ENCODE results near the gene FZR1. TPM values are rescaled to one million over a fixed set of nuclear protein-coding genes. Genes with fewer than 3 reads are reported as not detected.

FZR1 gene
- total and polyA plus RNA-seq, 9 donors = 3.9 to 54.9 (median 44.6) TPM

DNA sequence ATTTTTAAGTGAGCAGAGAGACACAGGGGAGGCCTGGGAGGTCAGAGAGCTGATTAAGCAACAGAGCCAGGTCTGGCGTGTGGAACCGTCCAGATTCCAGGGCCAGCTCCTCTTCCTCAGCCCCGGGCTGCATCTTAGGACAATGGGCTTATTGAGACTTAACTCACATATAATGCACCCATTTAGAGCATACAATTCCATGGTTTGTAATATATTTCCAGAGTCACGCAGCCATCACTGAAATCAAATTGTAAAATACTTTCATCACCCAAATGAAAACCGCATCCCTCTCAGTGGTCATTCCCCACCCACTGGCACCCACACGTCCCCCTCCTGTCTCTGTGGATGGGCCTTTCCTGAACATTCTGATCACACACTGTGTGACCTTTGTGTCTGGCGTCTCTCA is 64.5 kb downstream of the FZR1 start:
- intact Hi-C loops (cut with DNase I) = no loop called here
- H3K4me1 ChIP-seq (ENCODE audit: insufficient read depth) = peaks cover 7% of the 10 kb centered on the region
- TF ChIP-seq EP300 (IDR thresholded peaks at IDR 0.05) (no peak), POLR2A (IDR thresholded peaks at IDR 0.05) (no peak)
- TF ChIP-seq, protein P1, sequence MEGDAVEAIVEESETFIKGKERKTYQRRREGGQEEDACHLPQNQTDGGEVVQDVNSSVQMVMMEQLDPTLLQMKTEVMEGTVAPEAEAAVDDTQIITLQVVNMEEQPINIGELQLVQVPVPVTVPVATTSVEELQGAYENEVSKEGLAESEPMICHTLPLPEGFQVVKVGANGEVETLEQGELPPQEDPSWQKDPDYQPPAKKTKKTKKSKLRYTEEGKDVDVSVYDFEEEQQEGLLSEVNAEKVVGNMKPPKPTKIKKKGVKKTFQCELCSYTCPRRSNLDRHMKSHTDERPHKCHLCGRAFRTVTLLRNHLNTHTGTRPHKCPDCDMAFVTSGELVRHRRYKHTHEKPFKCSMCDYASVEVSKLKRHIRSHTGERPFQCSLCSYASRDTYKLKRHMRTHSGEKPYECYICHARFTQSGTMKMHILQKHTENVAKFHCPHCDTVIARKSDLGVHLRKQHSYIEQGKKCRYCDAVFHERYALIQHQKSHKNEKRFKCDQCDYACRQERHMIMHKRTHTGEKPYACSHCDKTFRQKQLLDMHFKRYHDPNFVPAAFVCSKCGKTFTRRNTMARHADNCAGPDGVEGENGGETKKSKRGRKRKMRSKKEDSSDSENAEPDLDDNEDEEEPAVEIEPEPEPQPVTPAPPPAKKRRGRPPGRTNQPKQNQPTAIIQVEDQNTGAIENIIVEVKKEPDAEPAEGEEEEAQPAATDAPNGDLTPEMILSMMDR (IDR thresholded peaks at IDR 0.05) = no peak
- H3K4me3 ChIP-seq = no peak overlapping the region
- no peak for DNase-seq
- 82 to 89% (median 84%) methylated on average over 7 of the region's 7 CpGs for WGBS, 3 donors
- no peaks in the 10 kb centered on the region for H3K9me3 ChIP-seq
- H3K36me3 ChIP-seq = no peaks in the 10 kb centered on the region
- no peaks in the 10 kb centered on the region for H3K27me3 ChIP-seq
- H3K27ac ChIP-seq = no peak overlapping the region

GRCh38 chr19:3572132-3572854 is 66.2 kb downstream of the FZR1 start:
- TF ChIP-seq EP300 (IDR thresholded peaks at IDR 0.05) (no peak), POLR2A (IDR thresholded peaks at IDR 0.05) (no peak)
- TF ChIP-seq, protein P1 (IDR thresholded peaks at IDR 0.05) = no peak
- no peaks in the 10 kb centered on the region for H3K36me3 ChIP-seq
- WGBS, 3 donors = 1 to 2% (median 1%) methylated on average over 26 to 48 of the region's 48 CpGs
- H3K27ac ChIP-seq = no peak overlapping the region
- H3K27me3 ChIP-seq = no peaks in the 10 kb centered on the region
- DNase-seq = peak; percentile 99
- intact Hi-C loops (cut with DNase I) = no loop called here
- peaks cover 12% of the 10 kb centered on the region for H3K4me1 ChIP-seq (ENCODE audit: insufficient read depth)
- no peaks in the 10 kb centered on the region for H3K9me3 ChIP-seq
- H3K4me3 ChIP-seq = peak overlapping the region; percentile 36

DNA sequence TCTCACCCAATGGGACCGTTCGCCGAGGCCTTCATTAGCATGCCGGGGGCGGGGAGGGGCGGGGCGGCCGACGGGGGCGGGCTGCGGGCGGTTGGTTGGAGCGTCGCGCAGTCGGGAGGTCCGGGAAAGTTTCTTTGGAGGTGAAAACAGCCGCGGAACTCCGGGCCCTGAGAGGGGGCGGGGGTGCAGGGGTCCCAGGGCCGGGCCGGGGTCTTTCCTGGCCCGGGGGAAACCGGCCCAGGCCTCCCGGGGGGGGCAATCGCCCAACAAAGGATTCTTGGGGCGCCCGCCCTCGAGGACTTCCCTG is 66.7 kb downstream of the FZR1 start, which contains the start of gene HMG20B:
HMG20B (plus strand) TSS at position 90 of the 307 bp plus-strand sequence. CDS start 366 bp downstream, outside the sequence.
- Histone ChIP-seq H3K9me3 (no peaks in the 10 kb centered on the region), H3K4me1 (ENCODE audit: insufficient read depth) (peaks cover 12% of the 10 kb centered on the region), H3K36me3 (no peaks in the 10 kb centered on the region), H3K27ac (peak within 1 kb of the TSS in 1 of 2 donors; percentile 35), H3K4me3 (peak within 1 kb of the TSS; percentile 92), H3K27me3 (no peaks in the 10 kb centered on the region)
- 0 to 2% (median 1%) methylated on average over 10 to 30 of the region's 30 CpGs for WGBS, 3 donors
- TF ChIP-seq, protein P1 (IDR thresholded peaks at IDR 0.05) = no peak
- no peak for TF ChIP-seq POLR2A (IDR thresholded peaks at IDR 0.05)
- no peak for TF ChIP-seq EP300 (IDR thresholded peaks at IDR 0.05)
- intact Hi-C loops (cut with DNase I) = no loop called here
- DNase-seq = no peak

DNA sequence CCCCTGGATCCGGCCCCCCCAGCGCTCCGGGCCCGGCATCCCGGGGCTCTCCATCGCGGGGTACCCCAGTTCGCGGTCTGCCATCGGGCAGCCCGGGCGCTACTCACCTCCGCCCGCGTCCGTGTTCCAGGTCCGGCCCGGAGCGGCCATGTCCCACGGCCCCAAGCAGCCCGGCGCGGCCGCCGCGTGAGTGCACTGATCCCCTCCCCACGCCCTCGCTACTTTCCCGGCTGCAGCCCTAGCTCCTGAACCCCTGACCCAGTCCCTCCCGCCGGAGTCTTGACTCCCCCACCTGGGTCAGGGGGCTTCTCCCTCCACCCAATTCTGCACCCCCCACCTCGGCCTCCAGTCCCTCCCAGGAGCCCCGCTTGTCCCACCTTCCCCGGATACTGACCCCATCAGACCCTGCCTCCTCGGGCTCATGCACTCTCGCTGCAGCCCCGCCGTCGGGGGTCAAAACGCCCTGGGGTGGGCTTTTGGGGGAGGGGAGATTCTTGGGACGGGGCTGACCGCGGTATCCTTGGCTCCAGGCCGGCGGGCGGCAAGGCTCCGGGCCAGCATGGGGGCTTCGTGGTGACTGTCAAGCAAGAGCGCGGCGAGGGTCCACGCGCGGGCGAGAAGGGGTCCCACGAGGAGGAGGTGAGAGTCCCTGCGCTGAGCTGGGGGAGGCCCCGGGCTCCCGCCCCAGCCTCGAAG is 67.2 kb downstream of the FZR1 start:
- Histone ChIP-seq H3K27me3 (no peaks in the 10 kb centered on the region), H3K9me3 (no peaks in the 10 kb centered on the region), H3K36me3 (no peaks in the 10 kb centered on the region), H3K27ac (peak overlapping the region in 1 of 2 donors; percentile 35), H3K4me1 (ENCODE audit: insufficient read depth) (peaks cover 12% of the 10 kb centered on the region), H3K4me3 (peak overlapping the region; percentile 92)
- 0 to 1% (median 0%) methylated on average over 44 to 60 of the region's 60 CpGs for WGBS, 3 donors
- DNase-seq = peak in 1 of 5 donors; percentile 37
- intact Hi-C loops (cut with DNase I) = no loop called here
- TF ChIP-seq POLR2A (IDR thresholded peaks at IDR 0.05) (no peak), EP300 (IDR thresholded peaks at IDR 0.05) (no peak)
- TF ChIP-seq, protein P1 (IDR thresholded peaks at IDR 0.05) = no peak

Measured in ovary (tissue), 9 donors.